Ureter (tissue), 1 donor: Measurements from ENCODE around the gene TTC7B. TPM values are rescaled to one million over a fixed set of nuclear protein-coding genes. Genes with fewer than 3 reads are reported as not detected.

Source experiments
- DNase-seq: peaks from one replicate; pipeline ENCODE4 v3.0.0-alpha.2; 2020; ENCODE audit warnings: low spot score
- total RNA-seq: library from RNA; stranded (reverse); gene quantifications from one replicate; pipeline ENCODE4 v1.2.4, GENCODE V29; 2023
- donor health status: DM: yes; HTN: yes; CAD: no.

TTC7B gene
- total RNA-seq, 1 donor from 2014 or later, result 68.8 TPM

GRCh38 chr14:90674716-90675115, 141.5 kb downstream of the TTC7B start:
- no peak for DNase-seq

GRCh38 chr14:90674043-90674670, 142.1 kb downstream of the TTC7B start:
- DNase-seq, result no peak

GRCh38 chr14:90671382-90672234, 144.6 kb downstream of the TTC7B start:
- no peak for DNase-seq

- DNase-seq, result no peak
These were observed 146.5 kb downstream of the TTC7B start for GRCh38 chr14:90669731-90670130.

GRCh38 chr14:90666571-90666970, 149.7 kb downstream of the TTC7B start:
- no peak for DNase-seq

- DNase-seq, result no peak
These were observed 150.8 kb downstream of the TTC7B start for GRCh38 chr14:90665321-90666000.

- DNase-seq, result no peak
These were observed 151.3 kb downstream of the TTC7B start for GRCh38 chr14:90664911-90665310.

- no peak for DNase-seq
These were observed 152.6 kb downstream of the TTC7B start for GRCh38 chr14:90663680-90664079.

GRCh38 chr14:90663140-90663539, 153.1 kb downstream of the TTC7B start:
- no peak for DNase-seq

- no peak for DNase-seq
These were observed 154.4 kb downstream of the TTC7B start for GRCh38 chr14:90661866-90662265.

- no peak for DNase-seq
These were observed 155.2 kb downstream of the TTC7B start for GRCh38 chr14:90660865-90661570.

GRCh38 chr14:90659156-90659555, 157.1 kb downstream of the TTC7B start:
- DNase-seq, result no peak

GRCh38 chr14:90658541-90658967, 157.7 kb downstream of the TTC7B start:
- DNase-seq, result no peak

- no peak for DNase-seq
These were observed 159.3 kb downstream of the TTC7B start for GRCh38 chr14:90656973-90657372.

- no peak for DNase-seq
These were observed 160.4 kb downstream of the TTC7B start for GRCh38 chr14:90655829-90656228.

GRCh38 chr14:90654831-90655276, 161.4 kb downstream of the TTC7B start:
- no peak for DNase-seq

GRCh38 chr14:90652626-90653025, 163.6 kb downstream of the TTC7B start:
- no peak for DNase-seq

- DNase-seq, result no peak
These were observed 164.2 kb downstream of the TTC7B start for GRCh38 chr14:90651976-90652560.

- no peak for DNase-seq
These were observed 164.9 kb downstream of the TTC7B start for GRCh38 chr14:90651271-90651804.

GRCh38 chr14:90649557-90650135, 166.6 kb downstream of the TTC7B start:
- no peak for DNase-seq

GRCh38 chr14:90649083-90649482, 167.1 kb downstream of the TTC7B start:
- DNase-seq, result no peak
